ENCODE results near the gene ST6GALNAC4.

The ST6GALNAC4 gene

GRCh38 chr9:127945942-127946341 lies 29.1 kb upstream of the ST6GALNAC4 start:
- no peak for DNase-seq

DNA sequence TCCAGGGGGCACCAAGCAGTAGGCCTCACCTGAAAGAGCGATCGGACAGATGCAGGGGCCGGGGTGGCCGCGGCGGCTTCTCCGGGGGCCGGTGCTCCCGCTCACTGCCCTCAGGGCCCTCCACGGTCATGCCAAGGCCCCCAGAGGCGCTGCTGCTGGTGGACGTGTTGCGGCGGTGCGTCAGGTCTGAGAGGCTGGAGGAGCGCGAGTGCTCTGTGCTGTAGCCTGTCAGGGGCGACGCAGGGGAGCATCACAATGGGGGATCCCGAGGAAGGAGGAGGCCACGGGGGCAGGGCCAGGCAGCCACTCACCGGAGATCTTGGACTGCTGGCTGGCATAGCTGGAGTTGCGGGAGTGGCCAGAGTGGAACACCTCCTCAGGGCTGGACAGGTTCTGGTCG lies 28.5 kb upstream of the ST6GALNAC4 start:
- DNase-seq, result no peak

DNA sequence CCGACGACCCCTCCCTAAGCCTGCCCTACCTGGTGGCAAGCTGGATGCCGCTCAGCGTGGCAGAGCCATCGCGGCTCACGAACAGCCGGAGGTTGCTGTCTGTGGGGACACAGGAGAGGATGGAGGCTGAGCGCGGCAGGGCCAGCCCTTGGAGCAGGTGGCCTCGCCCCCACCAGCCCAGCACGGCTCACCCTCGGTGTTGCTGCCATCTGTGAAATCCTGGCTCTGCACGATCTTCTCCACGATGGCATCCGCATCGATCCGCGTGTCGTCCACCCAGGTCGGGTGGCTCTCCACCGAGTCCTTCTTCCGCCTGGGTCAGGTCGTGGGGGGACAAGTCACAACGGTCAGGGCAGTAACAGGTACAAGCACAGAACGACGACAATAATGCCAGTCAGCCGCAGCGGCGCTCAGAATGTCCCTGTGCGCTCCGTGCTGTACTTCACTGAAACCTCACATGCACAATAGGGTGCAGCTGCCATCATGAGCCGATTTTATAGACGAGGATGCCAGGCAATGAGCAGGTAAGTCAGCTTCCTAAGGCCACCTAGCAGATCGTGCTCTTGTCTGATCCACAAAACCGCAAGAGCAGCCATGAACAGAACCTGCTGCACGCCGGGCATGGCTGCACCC lies 27.9 kb upstream of the ST6GALNAC4 start:
- DNase-seq, result no peak

DNA sequence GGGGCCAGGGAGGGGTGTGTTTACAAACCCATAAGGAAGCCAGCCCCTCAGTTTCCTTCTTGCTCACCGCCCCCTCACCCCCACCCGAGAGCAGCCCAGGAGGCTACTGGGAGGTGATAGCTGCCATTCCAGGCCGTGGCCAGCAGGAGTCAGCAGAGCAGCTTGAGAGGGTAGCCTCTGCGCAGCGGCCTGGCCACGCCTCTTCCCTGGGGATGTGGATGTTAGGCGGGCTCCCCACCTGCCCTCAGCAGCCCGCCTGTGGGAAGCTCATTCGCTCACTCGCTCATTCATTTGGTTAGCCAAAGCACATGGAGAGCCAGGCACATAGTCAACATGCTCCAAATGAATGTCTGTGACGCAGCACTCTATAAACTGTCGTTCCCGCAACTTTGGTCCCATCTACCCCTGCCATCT lies 26.9 kb upstream of the ST6GALNAC4 start:
- DNase-seq, result peak; percentile 78

- no peak for DNase-seq
Observed at GRCh38 chr9:127943011-127943662, 26.3 kb upstream of the ST6GALNAC4 start.

DNA sequence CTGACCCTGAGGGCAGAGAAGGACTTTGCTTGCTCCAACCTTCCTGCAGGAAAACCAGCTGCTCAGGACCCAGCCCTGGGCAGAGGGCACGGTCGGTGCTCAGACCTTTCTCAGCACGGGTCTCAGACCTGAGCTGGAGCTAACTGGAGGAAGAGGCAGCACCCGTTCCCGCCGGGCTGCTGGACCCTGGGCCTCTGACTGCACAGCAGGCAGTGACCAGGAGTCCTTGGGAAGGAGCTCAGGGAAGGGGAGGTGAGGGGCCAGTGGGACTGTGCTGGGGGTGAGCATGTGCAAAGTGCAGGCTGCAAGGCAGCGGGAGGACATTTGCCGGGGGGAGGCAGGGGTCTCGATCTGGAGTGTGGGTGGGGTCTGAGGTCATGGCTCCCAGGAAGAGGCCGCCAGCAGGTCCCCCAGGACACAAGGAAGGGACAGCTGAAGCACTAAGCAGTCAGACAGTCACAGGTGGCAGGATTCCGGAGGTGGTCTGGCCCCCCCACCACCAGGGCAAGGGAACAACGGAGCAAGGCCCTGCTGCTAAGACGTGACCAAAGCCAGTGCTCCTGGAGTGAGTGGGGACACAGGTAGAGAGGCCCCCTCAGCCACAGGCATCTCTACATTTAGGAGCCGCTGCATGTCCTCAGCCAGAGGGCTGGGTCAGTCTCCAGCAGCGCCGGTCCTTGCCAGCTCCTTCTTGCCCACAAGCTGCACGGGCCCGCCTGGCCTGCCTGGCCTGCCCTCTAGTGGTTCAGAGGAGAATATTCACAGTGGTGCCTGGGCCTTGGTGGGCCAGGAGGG lies 25.6 kb upstream of the ST6GALNAC4 start:
- peak; percentile 59 for DNase-seq

GRCh38 chr9:127941961-127942215 lies 25.0 kb upstream of the ST6GALNAC4 start:
- DNase-seq, result no peak

GRCh38 chr9:127941062-127941960 lies 24.5 kb upstream of the ST6GALNAC4 start:
- no peak for DNase-seq

GRCh38 chr9:127940593-127940992 lies 23.8 kb upstream of the ST6GALNAC4 start:
- DNase-seq, result no peak

DNA sequence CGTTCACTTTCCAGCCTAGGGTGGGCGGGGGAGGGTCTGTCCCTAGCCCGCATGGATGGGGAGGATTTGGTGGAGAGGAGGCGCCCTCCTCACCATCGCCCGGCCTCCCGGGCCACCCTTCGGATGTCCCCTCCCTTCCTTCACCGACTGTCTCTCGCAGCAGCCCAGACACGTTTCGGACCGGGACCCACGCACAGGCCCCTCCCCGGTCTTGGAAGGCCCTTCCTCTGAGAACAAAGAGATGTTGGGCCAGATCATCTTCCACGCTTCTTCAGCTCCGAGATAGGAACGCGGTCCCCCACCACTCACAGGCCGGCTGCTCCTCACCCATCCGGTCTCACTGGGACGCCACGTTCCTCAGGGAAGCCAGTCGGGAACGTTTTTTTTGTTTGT lies 21.5 kb upstream of the ST6GALNAC4 start:
- no peak for DNase-seq

DNA sequence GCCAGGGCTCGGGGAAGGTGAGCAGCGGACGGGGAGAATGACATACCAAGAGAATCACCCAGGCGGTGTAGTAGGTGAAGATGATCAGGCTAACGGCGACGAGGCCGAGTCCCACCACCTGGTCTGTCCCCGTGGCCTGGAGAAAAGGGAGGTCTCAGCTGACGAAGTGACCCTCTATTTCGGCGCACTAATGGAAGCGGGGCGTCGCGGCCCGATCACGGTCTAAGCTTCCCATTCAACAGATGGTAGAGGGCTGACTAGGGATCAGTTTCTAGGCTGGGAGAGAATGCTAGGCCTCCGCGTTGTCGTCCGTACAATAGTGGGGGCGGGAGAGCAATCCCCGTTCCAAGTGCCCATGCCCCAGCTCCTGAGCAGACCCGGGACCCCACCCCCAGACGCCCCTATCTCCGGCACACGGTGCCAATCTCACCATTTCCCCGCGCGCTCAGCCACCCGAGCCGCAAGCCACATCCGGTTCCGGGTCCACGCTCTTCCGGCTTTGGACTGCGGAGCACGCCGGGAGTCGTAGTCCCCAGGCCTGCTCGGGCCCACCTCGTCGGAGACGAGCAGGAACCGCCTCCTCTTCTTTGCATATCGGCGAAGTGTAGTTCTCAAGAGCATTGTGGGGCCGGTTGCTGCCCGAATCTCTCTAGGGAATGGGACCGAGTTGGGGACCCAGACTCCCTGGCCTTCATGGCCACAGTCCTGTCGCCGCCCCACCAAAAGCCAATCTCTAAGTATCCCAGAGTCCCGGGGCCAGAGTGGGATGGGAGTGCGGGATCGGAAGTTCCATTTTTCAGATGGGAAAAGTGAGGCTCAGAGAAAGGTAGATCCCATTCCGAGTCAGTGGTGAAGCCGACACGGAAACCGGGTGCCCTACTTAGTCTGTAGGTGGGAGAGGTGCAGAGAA lies 20.8 kb upstream of the ST6GALNAC4 start, which contains the start of gene DPM2:
Gene DPM2, minus strand, starts transcription at position 467 of the 910 bp plus-strand sequence. Its CDS starts 34 bp downstream, at position 433.
- peak; percentile 87 for DNase-seq

DNA sequence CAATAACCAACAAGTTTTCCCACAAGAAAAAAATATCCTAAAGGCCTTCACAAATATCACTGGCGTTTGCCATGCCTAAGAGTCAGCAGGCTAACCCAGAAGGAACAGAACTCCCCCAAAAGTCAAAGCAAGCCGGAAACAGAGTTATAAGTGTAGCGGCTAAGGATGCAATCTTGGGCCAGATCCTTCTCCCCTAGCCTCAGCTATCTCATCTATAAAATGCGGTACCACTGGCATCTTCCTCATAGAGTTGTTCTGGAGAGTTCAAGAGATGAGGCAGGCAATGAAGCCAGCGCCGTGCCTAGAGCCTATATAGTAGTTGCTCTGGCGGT lies 20.2 kb upstream of the ST6GALNAC4 start:
- DNase-seq, result no peak

DNA sequence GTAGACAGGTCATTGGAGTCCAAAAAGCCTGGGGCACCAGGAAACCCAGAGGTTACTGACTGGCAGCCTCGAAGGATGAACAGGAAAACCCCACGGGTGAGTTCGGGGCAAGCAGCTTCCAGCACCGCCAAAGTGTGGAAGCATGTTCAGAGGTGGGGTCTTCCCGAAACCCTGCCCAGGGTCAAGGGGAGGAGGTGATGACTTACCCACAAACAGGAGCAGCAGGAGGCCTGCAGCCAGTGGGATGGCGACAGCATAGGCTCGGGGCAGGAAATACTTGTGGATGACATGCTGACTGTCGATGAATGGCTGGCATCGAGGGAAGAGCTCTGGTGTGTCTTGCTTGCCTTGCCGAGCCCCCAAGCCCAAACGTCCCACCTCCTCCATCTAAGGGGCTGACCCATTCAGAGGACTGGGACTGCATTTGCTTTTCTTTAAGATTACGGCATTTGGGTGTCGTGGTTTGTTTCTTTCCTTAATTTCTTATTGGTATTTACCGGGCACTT lies 19.6 kb upstream of the ST6GALNAC4 start:
- no peak for DNase-seq

DNA sequence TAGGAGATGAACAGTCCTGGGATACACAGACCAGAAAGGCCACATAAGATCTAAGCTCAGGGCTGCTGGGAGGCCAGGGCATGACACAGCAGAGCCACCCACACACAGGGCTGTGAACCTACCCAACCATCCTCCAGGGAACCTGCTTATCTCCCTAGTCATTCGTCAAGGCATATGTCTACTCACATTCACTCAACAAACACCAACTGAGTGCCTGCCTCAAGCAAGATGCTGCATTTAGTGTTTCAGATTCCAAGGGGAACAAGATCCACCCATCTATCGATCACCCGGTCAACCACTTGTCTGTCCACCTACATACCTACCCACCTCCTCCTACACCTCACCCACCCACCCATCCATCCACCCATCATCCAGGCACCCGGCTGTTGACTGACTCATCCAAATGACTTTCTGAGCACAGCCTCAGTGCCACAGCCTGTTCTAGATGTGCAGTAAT lies 19.0 kb upstream of the ST6GALNAC4 start:
- no peak for DNase-seq

- no peak for DNase-seq
Observed at GRCh38 chr9:127934986-127935385, 18.1 kb upstream of the ST6GALNAC4 start.

DNA sequence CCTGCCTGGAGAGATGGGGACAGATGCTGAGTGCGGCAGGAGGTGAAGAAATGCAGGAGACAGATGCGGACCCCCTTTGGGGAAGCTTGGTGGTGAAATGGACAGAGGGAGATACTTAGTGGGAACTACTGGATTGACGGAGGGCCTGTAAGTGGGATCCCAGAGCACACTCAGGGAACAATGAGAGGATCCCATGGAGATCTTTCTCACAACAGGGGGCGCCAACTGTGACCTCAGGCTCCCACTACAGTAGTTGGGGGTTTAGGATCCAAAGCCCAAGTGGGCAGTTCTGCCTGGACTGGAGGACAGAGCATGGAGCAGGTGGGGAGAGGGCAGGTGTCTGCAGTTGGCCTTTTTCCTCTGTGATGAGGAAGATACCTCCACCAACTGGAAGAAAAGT lies 17.4 kb upstream of the ST6GALNAC4 start:
- DNase-seq, result no peak

GRCh38 chr9:127931092-127931881 lies 14.4 kb upstream of the ST6GALNAC4 start:
- DNase-seq, result peak; percentile 41

GRCh38 chr9:127930231-127931091 lies 13.6 kb upstream of the ST6GALNAC4 start, which contains the start of gene PIP5KL1:
Gene PIP5KL1, minus strand, starts transcription at chr9:127930777. Its CDS starts 25 bp downstream, at chr9:127930752.
- peak; percentile 74 for DNase-seq

GRCh38 chr9:127929625-127929979 lies 12.8 kb upstream of the ST6GALNAC4 start:
- DNase-seq, result no peak
